ENCODE measurements around the gene OR10V1. TPM values are rescaled to one million over a fixed set of nuclear protein-coding genes. Genes with fewer than 3 reads are reported as not detected.

OR10V1 gene
- total RNA-seq, 1 donor from 2014 or later: not detected

DNA sequence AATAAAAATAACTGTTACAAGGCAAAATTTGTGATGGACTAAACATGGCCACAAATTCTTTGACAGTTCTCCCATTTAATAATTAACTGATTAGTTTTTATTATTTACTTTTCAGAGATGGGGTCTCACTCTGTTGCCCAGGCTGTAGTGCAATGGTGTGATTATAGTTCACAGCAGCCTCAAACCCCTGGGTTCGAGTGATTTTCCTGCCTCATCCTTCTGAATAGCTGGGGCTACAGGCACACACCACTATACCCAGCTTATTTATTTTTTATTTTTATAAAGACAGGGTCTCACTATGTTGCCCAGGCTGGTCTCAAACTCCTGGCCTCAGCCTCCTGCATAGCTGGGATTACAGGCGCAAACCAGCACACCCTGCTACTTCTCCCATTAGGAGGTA is 40.4 kb downstream of the OR10V1 start:
- no peak overlapping the region for H3K4me3 ChIP-seq
- H3K4me1 ChIP-seq: peaks cover 15% of the 10 kb centered on the region
- H3K9me3 ChIP-seq (replicated peaks): no peaks in the 10 kb centered on the region
- no peaks in the 10 kb centered on the region for H3K36me3 ChIP-seq
- DNase-seq: no peak
- TF ChIP-seq, protein P1, sequence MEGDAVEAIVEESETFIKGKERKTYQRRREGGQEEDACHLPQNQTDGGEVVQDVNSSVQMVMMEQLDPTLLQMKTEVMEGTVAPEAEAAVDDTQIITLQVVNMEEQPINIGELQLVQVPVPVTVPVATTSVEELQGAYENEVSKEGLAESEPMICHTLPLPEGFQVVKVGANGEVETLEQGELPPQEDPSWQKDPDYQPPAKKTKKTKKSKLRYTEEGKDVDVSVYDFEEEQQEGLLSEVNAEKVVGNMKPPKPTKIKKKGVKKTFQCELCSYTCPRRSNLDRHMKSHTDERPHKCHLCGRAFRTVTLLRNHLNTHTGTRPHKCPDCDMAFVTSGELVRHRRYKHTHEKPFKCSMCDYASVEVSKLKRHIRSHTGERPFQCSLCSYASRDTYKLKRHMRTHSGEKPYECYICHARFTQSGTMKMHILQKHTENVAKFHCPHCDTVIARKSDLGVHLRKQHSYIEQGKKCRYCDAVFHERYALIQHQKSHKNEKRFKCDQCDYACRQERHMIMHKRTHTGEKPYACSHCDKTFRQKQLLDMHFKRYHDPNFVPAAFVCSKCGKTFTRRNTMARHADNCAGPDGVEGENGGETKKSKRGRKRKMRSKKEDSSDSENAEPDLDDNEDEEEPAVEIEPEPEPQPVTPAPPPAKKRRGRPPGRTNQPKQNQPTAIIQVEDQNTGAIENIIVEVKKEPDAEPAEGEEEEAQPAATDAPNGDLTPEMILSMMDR (IDR thresholded peaks at IDR 0.05; ENCODE audit: borderline replicate concordance): no peak
- H3K27ac ChIP-seq (replicated peaks): no peak overlapping the region
- no peaks in the 10 kb centered on the region for H3K27me3 ChIP-seq (ENCODE audit: low read depth)
- intact Hi-C loops (cut with micrococcal nuclease): no loop called here

DNA sequence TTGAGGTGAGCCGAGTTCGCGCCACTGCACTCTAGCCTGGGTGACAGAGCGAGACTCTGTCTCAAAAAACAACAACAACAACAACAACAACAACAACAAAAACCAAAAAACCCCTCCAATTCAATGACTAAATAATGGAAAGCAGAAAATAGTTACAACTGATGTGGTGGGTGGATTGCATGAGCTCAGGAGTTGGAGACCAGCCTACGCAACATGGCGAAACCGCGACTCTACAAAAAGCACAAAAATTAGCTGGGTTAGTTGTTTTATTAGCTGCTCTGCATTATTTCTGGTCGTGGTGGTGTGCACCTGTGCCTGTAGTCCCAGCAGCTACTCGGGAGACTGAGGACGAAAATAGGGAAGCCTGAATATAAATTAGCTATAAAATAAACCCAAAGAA is 42.2 kb downstream of the OR10V1 start:
- TF ChIP-seq, protein P1 (IDR thresholded peaks at IDR 0.05; ENCODE audit: borderline replicate concordance): no peak

DNA sequence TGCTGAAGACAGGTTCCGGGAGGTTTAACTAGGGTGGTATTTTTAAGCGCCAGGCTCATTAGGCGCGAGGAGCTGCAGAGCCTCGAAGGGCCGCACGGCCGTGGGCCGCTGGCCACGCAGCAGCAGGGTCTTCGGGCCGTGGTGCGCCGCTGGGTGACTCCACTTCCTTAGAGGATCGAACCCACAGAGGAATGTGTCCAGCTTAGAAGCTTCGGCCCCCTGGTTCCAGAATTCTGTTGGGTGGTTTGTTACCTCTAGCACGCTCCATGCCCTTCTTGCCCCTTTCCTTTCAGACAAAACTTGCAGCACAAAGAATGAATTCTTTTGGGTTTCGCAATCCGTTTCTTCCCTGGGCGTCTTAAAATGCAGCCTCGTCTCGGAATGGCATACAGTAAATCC is 44.0 kb downstream of the OR10V1 start:
- H3K4me3 ChIP-seq: peak overlapping the region; percentile 91
- H3K27ac ChIP-seq (replicated peaks): peak overlapping the region; percentile 95
- peaks cover 23% of the 10 kb centered on the region for H3K36me3 ChIP-seq
- no peaks in the 10 kb centered on the region for H3K27me3 ChIP-seq (ENCODE audit: low read depth)
- DNase-seq: peak; percentile 42
- intact Hi-C loops (cut with micrococcal nuclease): no loop called here
- no peaks in the 10 kb centered on the region for H3K9me3 ChIP-seq (replicated peaks)
- TF ChIP-seq, protein P1 (IDR thresholded peaks at IDR 0.05; ENCODE audit: borderline replicate concordance): peak; percentile 20
- H3K4me1 ChIP-seq: peaks cover 42% of the 10 kb centered on the region

More for the DNA sequence above, 42.2 kb downstream of the OR10V1 start:
- H3K9me3 ChIP-seq (replicated peaks): no peaks in the 10 kb centered on the region
- peaks cover 33% of the 10 kb centered on the region for H3K4me1 ChIP-seq
- H3K36me3 ChIP-seq: peaks cover 4% of the 10 kb centered on the region
- H3K4me3 ChIP-seq: no peak overlapping the region
- H3K27me3 ChIP-seq (ENCODE audit: low read depth): no peaks in the 10 kb centered on the region
- H3K27ac ChIP-seq (replicated peaks): no peak overlapping the region
- DNase-seq: no peak
- intact Hi-C loops (cut with micrococcal nuclease): no loop called here

DNA sequence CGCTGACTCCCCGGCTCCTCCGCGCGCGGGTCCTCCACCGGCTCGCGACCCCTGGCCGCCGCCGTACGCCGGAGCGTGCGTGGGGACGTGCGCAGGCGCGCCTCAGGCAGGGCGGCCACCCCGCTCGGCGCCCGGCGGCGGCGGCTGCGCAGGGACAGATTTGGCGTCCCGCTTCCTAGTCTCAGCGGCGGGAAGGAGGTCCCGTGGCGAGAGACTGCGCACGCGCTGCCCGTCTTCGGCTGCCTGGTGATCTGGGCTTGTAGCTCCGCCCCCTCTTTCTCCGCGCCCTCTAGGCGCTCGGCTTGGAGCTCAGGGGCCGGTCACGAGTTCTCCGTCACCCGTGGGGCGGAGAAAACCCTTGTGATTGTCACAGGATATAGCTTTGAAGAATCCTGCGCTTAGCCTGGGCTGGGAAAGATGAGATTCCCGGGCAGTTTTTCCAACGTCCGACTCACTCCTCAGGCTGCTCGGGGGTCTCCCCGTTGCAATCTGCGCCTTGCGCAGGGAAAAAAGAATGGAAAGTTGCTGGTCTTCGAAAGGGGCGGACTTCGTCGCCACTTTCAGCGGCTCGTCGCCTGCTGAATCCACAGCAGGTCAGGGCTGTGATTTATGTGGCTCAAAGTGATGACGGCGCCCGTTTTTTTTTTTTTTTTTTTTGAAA is 44.6 kb downstream of the OR10V1 start, which contains the start of gene PATL1:
PATL1 (minus strand) TSS at position 88 of the 661 bp plus-strand sequence. CDS start 142 bp downstream, outside the sequence.
- Histone ChIP-seq H3K9me3 (replicated peaks) (no peaks in the 10 kb centered on the region), H3K4me1 (peaks cover 42% of the 10 kb centered on the region), H3K4me3 (peak within 1 kb of the TSS; percentile 91), H3K36me3 (peaks cover 28% of the 10 kb centered on the region), H3K27ac (replicated peaks) (peak within 1 kb of the TSS; percentile 95), H3K27me3 (ENCODE audit: low read depth) (no peaks in the 10 kb centered on the region)
- TF ChIP-seq, protein P1 (IDR thresholded peaks at IDR 0.05; ENCODE audit: borderline replicate concordance): no peak
- intact Hi-C loops (cut with micrococcal nuclease): no loop called here
- peak; percentile 99 for DNase-seq

DNA sequence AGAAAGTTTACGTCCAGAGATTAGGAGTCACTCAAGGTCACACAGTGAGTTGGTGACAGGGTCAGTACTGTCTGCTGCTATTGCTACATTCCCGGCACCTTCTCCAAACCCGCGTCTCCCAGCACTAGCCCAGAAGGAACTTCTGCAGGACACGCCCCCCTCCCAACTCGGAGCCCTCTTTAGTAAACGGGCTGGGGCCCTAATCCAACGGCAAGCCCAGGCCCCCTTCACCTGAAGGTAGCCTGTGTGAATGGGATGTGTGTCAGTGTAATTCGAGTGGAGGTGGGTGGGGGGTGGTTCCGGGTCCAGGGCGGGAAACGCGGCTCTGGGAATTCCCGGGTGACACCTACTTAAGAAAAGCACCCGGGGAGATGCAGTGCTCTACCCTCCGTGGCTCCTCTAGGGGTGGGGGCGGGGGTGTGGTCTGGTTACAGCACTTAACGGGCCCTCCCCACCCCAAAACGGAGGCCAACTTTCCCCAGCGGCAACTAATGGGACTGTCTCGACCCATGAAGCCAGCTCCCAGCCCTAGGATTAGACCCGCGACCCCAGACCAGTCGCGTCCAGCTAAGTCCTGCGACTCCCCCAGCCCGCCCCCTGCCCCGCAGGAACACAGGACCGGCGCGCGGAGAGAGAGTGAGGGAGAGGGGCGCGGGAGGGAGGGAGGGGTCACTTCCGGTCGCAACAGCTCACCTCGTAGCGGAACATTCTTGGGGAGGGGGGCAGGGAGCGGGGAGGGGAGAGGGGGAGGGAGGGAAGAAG is 45.3 kb downstream of the OR10V1 start:
- H3K4me1 ChIP-seq: peaks cover 48% of the 10 kb centered on the region
- H3K27ac ChIP-seq (replicated peaks): peak overlapping the region; percentile 95
- H3K4me3 ChIP-seq: peak overlapping the region; percentile 91
- intact Hi-C loops (cut with micrococcal nuclease): no loop called here
- TF ChIP-seq, protein P1 (IDR thresholded peaks at IDR 0.05; ENCODE audit: borderline replicate concordance): peak; percentile 37
- no peaks in the 10 kb centered on the region for H3K9me3 ChIP-seq (replicated peaks)
- peak; percentile 43 for DNase-seq
- H3K27me3 ChIP-seq (ENCODE audit: low read depth): no peaks in the 10 kb centered on the region
- H3K36me3 ChIP-seq: peaks cover 35% of the 10 kb centered on the region
